Hepatocyte (in vitro differentiated cells): Measurements from ENCODE around the gene PRMT5. TPM values are rescaled to one million over a fixed set of nuclear protein-coding genes. Genes with fewer than 3 reads are reported as not detected.
A peak's percentile ranks its signal among the peaks of the same experiment; 100 is the strongest.
"Not testable (repeated sequence)": the region's sequence is repeated elsewhere in the genome, so short reads cannot be mapped to it uniquely, and the experiment has no call there.

ENCODE experiments used
- DNase-seq: peaks from one replicate; pipeline ENCODE4 v3.0.0-alpha.2; 2016; ENCODE audit warnings: low spot score
- H2AFZ ChIP-seq: fragments of 200-600 bp; sonication (generic); 2 replicates; pipeline ENCODE4 v1.6.0; 2016; ENCODE audit warnings: antibody characterized with exemption, mild to moderate bottlenecking
- H3K27ac ChIP-seq: fragments of 200-600 bp; sonication (generic); 2 replicates; pipeline ENCODE4 v1.5.1; 2016; ENCODE audit warnings: mild to moderate bottlenecking
- H3K27me3 ChIP-seq: fragments of 200-600 bp; sonication (generic); 2 replicates; pipeline ENCODE4 v1.6.1; 2016
- H3K36me3 ChIP-seq: fragments of 200-600 bp; sonication (generic); replicated peaks from 2 replicates; pipeline ENCODE4 v1.5.1; 2016; ENCODE audit warnings: low read depth; ENCODE audit not compliant: insufficient read depth
- H3K4me1 ChIP-seq: fragments of 200-600 bp; sonication (generic); 2 replicates; pipeline ENCODE4 v1.5.1; 2016; ENCODE audit warnings: mild to moderate bottlenecking, moderate library complexity; ENCODE audit not compliant: insufficient read depth
- H3K4me2 ChIP-seq: fragments of 200-600 bp; sonication (generic); 2 replicates; pipeline ENCODE4 v1.6.0; 2016
- H3K4me3 ChIP-seq: fragments of 200-600 bp; sonication (generic); 2 replicates; pipeline ENCODE4 v1.5.1; 2016; ENCODE audit warnings: mild to moderate bottlenecking
- H3K79me2 ChIP-seq: fragments of 200-600 bp; sonication (generic); 2 replicates; pipeline ENCODE4 v1.6.0; 2017; ENCODE audit warnings: mild to moderate bottlenecking
- H3K9me2 ChIP-seq: fragments of 200-600 bp; sonication (generic); replicated peaks from 2 replicates; pipeline ENCODE4 v1.6.0; 2017; ENCODE audit warnings: mild to moderate bottlenecking; ENCODE audit not compliant: insufficient read depth
- H3K9me3 ChIP-seq: fragments of 200-600 bp; sonication (generic); 2 replicates; pipeline ENCODE4 v1.5.1; 2016; ENCODE audit warnings: low read depth, mild to moderate bottlenecking
- H4K20me1 ChIP-seq: fragments of 200-600 bp; sonication (generic); 2 replicates; pipeline ENCODE4 v1.6.0; 2016; ENCODE audit warnings: mild to moderate bottlenecking; ENCODE audit not compliant: insufficient read depth, poor library complexity, severe bottlenecking
- CTCF ChIP-seq: fragments of 200-600 bp; sonication (generic); IDR thresholded peaks from 2 replicates; pipeline ENCODE4 v1.5.1; 2016; ENCODE audit warnings: antibody characterized with exemption, mild to moderate bottlenecking; ENCODE audit not compliant: poor library complexity
- EZH2 ChIP-seq: fragments of 200-600 bp; sonication (generic); IDR thresholded peaks from 2 replicates; pipeline ENCODE4 v1.6.1; 2016; ENCODE audit warnings: antibody characterized with exemption, mild to moderate bottlenecking, borderline replicate concordance
- EZH2phosphoT487 ChIP-seq: fragments of 200-600 bp; sonication (generic); IDR thresholded peaks from one replicate; pipeline ENCODE4 v1.6.1; 2018; ENCODE audit warnings: antibody characterized with exemption, mild to moderate bottlenecking, low read depth, moderate library complexity; ENCODE audit not compliant: unreplicated experiment, severe bottlenecking
- WGBS: methylation state at CpG from one replicate; pipeline ENCODE4 v1.1.6; 2016; ENCODE audit warnings: low lambda C conversion rate; ENCODE audit errors: missing lambda C conversion rate; 5-methylcytosine and 5-hydroxymethylcytosine counted together
- polyA plus RNA-seq: library from polyadenylated mRNA; unstranded; fragments of >200 nt; fragmentation: Nextera tagmentation; extraction: Ambion mirVana; gene quantifications from 2 replicates; pipeline ENCODE4 v1.2.1, GENCODE V29; 2016
- total RNA-seq: library from RNA; depleted of rRNA; stranded (reverse); fragments of >200 nt; gene quantifications from 2 replicates; pipeline ENCODE4 v1.2.3, GENCODE V29; 2014

PRMT5 gene
- total and polyA plus RNA-seq, 2 experiments from 2014 or later: 52.2 to 72.3 TPM

- TF ChIP-seq EZH2phosphoT487: no peak
- TF ChIP-seq CTCF: no peak
- TF ChIP-seq EZH2: no peak
- peak within 1 kb of the TSS; percentile 47 for H2AFZ ChIP-seq
- DNase-seq: peak; percentile 100
- no peaks in the 10 kb centered on the region for H3K9me3 ChIP-seq
- peaks cover 45% of the 10 kb centered on the region for H3K79me2 ChIP-seq
- WGBS: under 1% methylated on average over 46 of the region's 46 CpGs
- H3K27ac ChIP-seq: peak within 1 kb of the TSS; percentile 95
- no peaks in the 10 kb centered on the region for H3K9me2 ChIP-seq
- peak within 1 kb of the TSS; percentile 76 for H3K4me3 ChIP-seq
- peak within 1 kb of the TSS; percentile 75 for H3K4me2 ChIP-seq
- no peaks in the 10 kb centered on the region for H4K20me1 ChIP-seq
- no peaks in the 10 kb centered on the region for H3K36me3 ChIP-seq
- peaks cover 7% of the 10 kb centered on the region for H3K4me1 ChIP-seq
- no peaks in the 10 kb centered on the region for H3K27me3 ChIP-seq
Measured at GRCh38 chr14:22918804-22919600, 10.2 kb downstream of the PRMT5 start, which contains the start of gene RBM23. Gene RBM23, minus strand, starts transcription at chr14:22919149.

GRCh38 chr14:22915886-22916521, 13.2 kb downstream of the PRMT5 start:
- no peak for TF ChIP-seq EZH2
- TF ChIP-seq CTCF: no peak
- TF ChIP-seq EZH2phosphoT487: no peak
- H3K27me3 ChIP-seq: no peaks in the 10 kb centered on the region
- WGBS: 91% methylated on average over 8 of the region's 8 CpGs

GRCh38 chr14:22914836-22915235, 14.3 kb downstream of the PRMT5 start:
- H3K27ac ChIP-seq, H2AFZ ChIP-seq, DNase-seq, H3K36me3 ChIP-seq, H3K9me2 ChIP-seq, H3K4me3 ChIP-seq, H3K27me3 ChIP-seq, H3K4me1 ChIP-seq, H3K4me2 ChIP-seq, H3K9me3 ChIP-seq, H4K20me1 ChIP-seq: not testable (repeated sequence)
- peaks cover 85% of the 10 kb centered on the region for H3K79me2 ChIP-seq
- 93% methylated on average over 4 of the region's 4 CpGs for WGBS

More at GRCh38 chr14:22915886-22916521, 13.2 kb downstream of the PRMT5 start:
- Histone ChIP-seq H3K4me3 (no peak overlapping the region), H3K79me2 (peaks cover 74% of the 10 kb centered on the region), H4K20me1 (peaks cover 7% of the 10 kb centered on the region), H3K4me1 (peaks cover 7% of the 10 kb centered on the region), H3K4me2 (no peak overlapping the region), H2AFZ (no peak overlapping the region), H3K36me3 (no peaks in the 10 kb centered on the region), H3K27ac (no peak overlapping the region), H3K9me3 (no peaks in the 10 kb centered on the region), H3K9me2 (no peaks in the 10 kb centered on the region)
- DNase-seq: no peak

GRCh38 chr14:22910916-22911315, 18.3 kb downstream of the PRMT5 start:
- Histone ChIP-seq H3K27ac (no peak overlapping the region), H3K36me3 (no peaks in the 10 kb centered on the region), H2AFZ (no peak overlapping the region), H3K9me3 (no peaks in the 10 kb centered on the region), H3K79me2 (peaks cover 74% of the 10 kb centered on the region), H3K4me2 (no peak overlapping the region), H3K9me2 (no peaks in the 10 kb centered on the region), H4K20me1 (peaks cover 7% of the 10 kb centered on the region), H3K4me1 (no peaks in the 10 kb centered on the region), H3K4me3 (no peak overlapping the region), H3K27me3 (no peaks in the 10 kb centered on the region)
- WGBS: 96% methylated on average over 5 of the region's 5 CpGs
- TF ChIP-seq EZH2 (no peak), CTCF (no peak), EZH2phosphoT487 (no peak)
- DNase-seq: no peak
